SJCRH30 (cell line): ENCODE measurements around the gene ASB18. TPM values are rescaled to one million over a fixed set of nuclear protein-coding genes. Genes with fewer than 3 reads are reported as not detected.

ENCODE experiments used
- DNase-seq, 2 experiments: peaks; one replicate each; pipeline ENCODE4 v3.0.0-alpha.2; 2015 to 2020
- H3K27ac ChIP-seq: fragments of 250-450 bp; sonication (Bioruptor Pico); 2 replicates; pipeline ENCODE4 v1.5.1; 2020; ENCODE audit warnings: mild to moderate bottlenecking, moderate library complexity
- H3K27me3 ChIP-seq: fragments of 250-450 bp; sonication (Bioruptor Pico); 2 replicates; pipeline ENCODE4 v1.5.1; 2020; ENCODE audit warnings: mild to moderate bottlenecking, moderate library complexity
- H3K36me3 ChIP-seq: fragments of 250-450 bp; sonication (Bioruptor Pico); 2 replicates; pipeline ENCODE4 v1.5.1; 2020; ENCODE audit warnings: mild to moderate bottlenecking, moderate library complexity
- H3K4me1 ChIP-seq: fragments of 250-450 bp; sonication (Bioruptor Pico); 2 replicates; pipeline ENCODE4 v1.5.1; 2020; ENCODE audit warnings: mild to moderate bottlenecking, moderate library complexity
- H3K4me3 ChIP-seq: fragments of 250-450 bp; sonication (Bioruptor Pico); 2 replicates; pipeline ENCODE4 v1.5.1; 2020; ENCODE audit warnings: mild to moderate bottlenecking, moderate library complexity
- H3K9me3 ChIP-seq: fragments of 250-450 bp; sonication (Bioruptor Pico); replicated peaks from 2 replicates; pipeline ENCODE4 v1.5.1; 2020; ENCODE audit warnings: mild to moderate bottlenecking, moderate library complexity
- total RNA-seq: library from RNA; depleted of rRNA; stranded (reverse); fragments of >200 nt; shearing (Covaris generic); gene quantifications from 2 replicates; pipeline ENCODE4 v1.2.3, GENCODE V29; 2014; rRNA removed

ASB18 gene
- total RNA-seq, 1 experiment from 2014 or later, result 0.04 TPM

DNA sequence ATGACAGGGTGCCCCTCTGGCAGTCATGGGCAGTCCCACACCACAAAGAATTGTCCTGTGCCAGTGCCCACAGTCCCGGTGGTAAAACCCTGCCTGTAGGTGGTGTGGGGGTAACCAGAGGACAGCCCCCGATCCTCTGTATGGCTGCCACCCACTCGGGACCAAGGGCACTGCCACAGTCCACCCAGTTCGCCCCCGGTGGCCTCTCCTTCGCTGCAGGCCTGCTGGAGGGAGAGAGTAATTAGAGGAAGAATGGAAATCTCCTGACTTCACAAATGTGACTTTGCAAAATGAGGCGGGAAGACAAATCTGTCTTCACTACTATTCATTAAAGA is 107.4 kb downstream of the ASB18 start:
- 0 out of 2 replicates have a peak, but pooled peaks cover under 1% of the 10 kb centered on the region for H3K36me3 ChIP-seq
- 0 out of 2 replicates have a peak, but pooled peaks cover 3% of the 10 kb centered on the region for H3K9me3 ChIP-seq
- DNase-seq, result no peak
- no peaks in the 10 kb centered on the region for H3K27me3 ChIP-seq
- no peaks in the 10 kb centered on the region for H3K4me1 ChIP-seq
- no peak overlapping the region for H3K27ac ChIP-seq
- no peak overlapping the region for H3K4me3 ChIP-seq

DNA sequence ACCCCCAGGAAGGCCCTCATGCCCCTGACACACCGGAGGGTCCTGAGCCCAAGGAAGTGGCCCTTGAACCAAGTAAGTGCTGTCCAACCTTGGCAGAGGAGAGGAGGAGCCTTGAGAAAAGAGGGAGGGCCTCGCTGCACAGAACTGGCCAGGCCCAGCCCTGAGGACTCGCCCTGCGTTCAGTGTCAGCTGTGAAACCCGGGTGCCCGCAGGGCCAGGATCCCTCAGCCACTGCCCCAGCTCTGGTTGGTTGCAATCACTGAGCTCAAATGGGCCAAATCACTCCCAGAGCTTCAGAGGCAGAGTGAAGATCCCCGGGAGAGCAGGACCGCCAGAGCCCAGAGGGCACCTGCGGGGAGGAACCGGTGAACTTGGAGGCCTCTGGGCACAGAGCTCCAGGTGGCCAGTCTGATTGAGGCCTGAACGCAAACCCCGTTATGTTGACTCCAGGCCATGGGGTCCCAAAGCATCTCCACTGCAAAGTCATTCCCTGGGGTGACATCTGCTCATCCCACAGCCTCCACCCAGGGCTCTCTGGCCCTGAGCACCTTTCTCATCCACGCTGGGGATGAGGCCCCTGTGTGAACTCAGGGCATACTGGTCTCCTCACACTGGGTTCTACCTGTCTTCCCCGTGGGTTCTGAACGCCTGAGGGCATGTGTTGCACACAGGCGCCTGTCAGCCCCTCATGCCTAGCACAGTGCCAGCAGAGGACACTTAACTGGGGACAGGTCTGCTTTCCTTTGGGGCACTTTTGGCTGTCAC is 107.9 kb downstream of the ASB18 start:
- no peaks in the 10 kb centered on the region for H3K27me3 ChIP-seq
- DNase-seq, result no peak

DNA sequence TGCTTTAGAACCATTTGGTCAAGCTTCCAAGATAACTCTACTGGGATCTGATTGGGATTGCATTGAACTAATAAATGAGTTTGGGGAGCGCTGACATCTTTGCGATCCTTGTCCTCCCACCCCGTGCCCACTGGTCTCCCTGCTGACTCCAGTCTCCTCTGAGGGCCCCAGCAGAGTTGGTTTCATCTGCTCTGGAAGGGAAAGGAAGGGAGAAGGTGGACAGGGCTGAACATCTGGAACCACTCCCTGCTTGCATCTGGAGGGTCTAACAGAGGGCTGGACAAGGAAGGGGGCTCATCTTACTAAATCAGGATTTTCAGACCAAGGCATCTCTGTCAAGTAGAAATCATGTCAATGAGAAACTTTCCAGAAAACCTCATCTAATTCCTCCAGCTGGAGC is 108.8 kb downstream of the ASB18 start:
- Histone ChIP-seq H3K9me3 (0 out of 2 replicates have a peak, but pooled peaks cover 3% of the 10 kb centered on the region), H3K27ac (no peak overlapping the region), H3K36me3 (no peaks in the 10 kb centered on the region)

More for the DNA sequence above, 107.9 kb downstream of the ASB18 start:
- Histone ChIP-seq H3K4me1 (no peaks in the 10 kb centered on the region), H3K36me3 (no peaks in the 10 kb centered on the region), H3K27ac (no peak overlapping the region), H3K4me3 (no peak overlapping the region), H3K9me3 (0 out of 2 replicates have a peak, but pooled peaks cover 3% of the 10 kb centered on the region)

DNA sequence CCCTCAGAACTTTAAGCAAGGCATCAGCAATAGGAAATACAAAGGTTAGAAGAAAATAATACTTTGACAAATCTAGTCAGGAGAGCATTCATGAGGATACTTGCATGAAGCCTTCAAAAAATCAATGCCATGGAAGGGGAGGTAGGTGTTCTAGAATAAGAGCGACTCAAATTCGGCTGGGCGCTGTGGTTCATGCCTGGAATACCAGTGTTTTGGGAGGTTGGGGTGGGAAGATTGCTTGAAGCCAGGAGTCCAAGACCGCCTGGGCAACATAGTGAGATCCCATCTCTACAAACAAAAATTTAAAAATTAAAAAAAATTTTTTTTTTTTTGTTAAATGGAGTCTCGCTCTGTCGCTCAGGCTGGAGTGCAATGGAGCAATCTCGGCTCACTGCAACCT is 117.8 kb downstream of the ASB18 start:
- DNase-seq, result no peak
- no peaks in the 10 kb centered on the region for H3K27me3 ChIP-seq
- no peaks in the 10 kb centered on the region for H3K36me3 ChIP-seq
- H3K4me1 ChIP-seq, result peaks cover 3% of the 10 kb centered on the region; the same call in 1 of the 2 replicates
- no peak overlapping the region for H3K27ac ChIP-seq
- H3K4me3 ChIP-seq, result no peak overlapping the region
- no peaks in the 10 kb centered on the region for H3K9me3 ChIP-seq

More for the DNA sequence above, 108.8 kb downstream of the ASB18 start:
- no peak overlapping the region for H3K4me3 ChIP-seq
- DNase-seq, result no peak
- H3K27me3 ChIP-seq, result no peaks in the 10 kb centered on the region
- no peaks in the 10 kb centered on the region for H3K4me1 ChIP-seq

DNA sequence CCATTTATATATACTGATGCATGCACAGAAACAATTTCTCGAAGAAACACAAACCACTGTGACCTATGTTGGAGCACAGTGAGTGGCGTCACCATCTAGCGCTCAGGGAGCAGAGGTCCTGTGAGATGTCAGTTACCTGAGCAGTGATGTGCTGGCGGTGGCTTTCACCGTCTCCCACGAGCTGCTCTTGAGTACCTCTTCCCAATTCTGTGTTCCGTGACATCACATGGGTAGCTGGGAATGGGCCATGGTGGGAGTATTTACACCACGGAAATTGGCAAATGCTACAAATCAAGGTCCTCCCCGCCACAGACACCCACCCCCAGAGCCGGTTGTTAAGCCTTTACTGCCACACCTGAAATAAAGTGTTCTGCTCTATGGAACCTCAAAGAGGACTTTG is 120.4 kb downstream of the ASB18 start:
- peaks cover 3% of the 10 kb centered on the region; the same call in 1 of the 2 replicates for H3K4me1 ChIP-seq
- H3K27me3 ChIP-seq, result no peaks in the 10 kb centered on the region
- H3K27ac ChIP-seq, result no peak overlapping the region
- 0 out of 2 replicates have a peak, but pooled peaks cover 3% of the 10 kb centered on the region for H3K9me3 ChIP-seq
- no peaks in the 10 kb centered on the region for H3K36me3 ChIP-seq
- no peak for DNase-seq
- no peak overlapping the region for H3K4me3 ChIP-seq

Other genes with a start within 250 kb of the ASB18 start
- 17.9 and 18.4 TPM in 2 replicates for gene GBX2, start 96.0 kb downstream of the ASB18 start, total RNA-seq